HCT116 (cell line): Measurements from ENCODE around the gene CD200R1L. TPM values are rescaled to one million over a fixed set of nuclear protein-coding genes. Genes with fewer than 3 reads are reported as not detected.

Source experiments
- ATAC-seq: fragments of 200-7000 bp; cut with Tn5 transposase; 2 replicates; pipeline ENCODE4 v1.9.1; 2020; ENCODE audit warnings: mild to moderate bottlenecking, moderate library complexity
- BruUV-seq: library from RNA; stranded (reverse); fragments of 400-500 nt; replicated peaks from 2 replicates; lab custom pipeline; 2021; lab: Mats Ljungman, UMichigan
- CTCF ChIA-PET: fragments of 300-600 bp; sonication (Branson Sonifier 250); formaldehyde crosslinking; loops from one replicate; lab custom pipeline; 2021; ENCODE audit warnings: antibody characterized with exemption; lab: Charles Lee
- POLR2A ChIA-PET: fragments of 300-600, 350-600 bp; sonication (Branson Sonifier 250); formaldehyde crosslinking; loops from one replicate; lab custom pipeline; 2021; ENCODE audit warnings: antibody characterized with exemption; lab: Charles Lee
- RAD21 ChIA-PET, 2 experiments: fragments of 300-600 bp; sonication (Branson Sonifier 250); formaldehyde crosslinking; loops; one replicate each; lab custom pipeline; 2023; ENCODE audit warnings: low total read pairs in 2 of 2; ENCODE audit not compliant: uncharacterized antibody in 2 of 2, unreplicated experiment in 2 of 2, low non-redundant PET in 1 of 2; lab: Charles Lee
- DNase-seq: peaks from one replicate; pipeline ENCODE4 v3.0.0-alpha.2; 2010; ENCODE audit warnings: low read depth, low spot score
- H2AFZ ChIP-seq: fragments of 200-600 bp; shearing (Covaris generic), sonication (generic); 2 replicates; pipeline ENCODE4 v1.6.1; 2017; ENCODE audit warnings: low read depth, mixed run types, mixed read lengths, antibody characterized with exemption, low read length; ENCODE audit not compliant: poor library complexity, severe bottlenecking
- H3K27ac ChIP-seq: 2 replicates; pipeline ENCODE4 v1.5.1; 2012; ENCODE audit warnings: low read depth, low read length
- H3K27me3 ChIP-seq: fragments of 200-600 bp; sonication (generic); 2 replicates; pipeline ENCODE4 v1.6.1; 2016; ENCODE audit warnings: mixed run types, low read length, mixed read lengths; ENCODE audit not compliant: insufficient read depth
- H3K36me3 ChIP-seq, 2 experiments: fragments of 200-500 bp in 1 of 2; fragments of 200-600 bp in 1 of 2; sonication (Bioruptor generic) in 1 of 2; sonication (generic) in 1 of 2; 2 replicates each; pipeline versions ENCODE4 v1.5.1 to v1.6.1; 2014 to 2016; ENCODE audit warnings: low read length in 2 of 2, inconsistent platforms in 1 of 2, mixed read lengths in 1 of 2, mixed run types in 1 of 2; ENCODE audit not compliant: insufficient read depth in 2 of 2, control insufficient read depth in 1 of 2
- H3K4me1 ChIP-seq, 2 experiments: fragments of 200-600 bp in 1 of 2; sonication (generic) in 1 of 2; 2 replicates each; pipeline versions ENCODE4 v1.5.1 to v1.6.1; 2012 to 2017; ENCODE audit warnings: low read length in 2 of 2, inconsistent platforms in 1 of 2, mild to moderate bottlenecking in 1 of 2, mixed read lengths in 1 of 2, mixed run types in 1 of 2, moderate library complexity in 1 of 2; ENCODE audit not compliant: insufficient read depth in 2 of 2, control insufficient read depth in 1 of 2
- H3K4me2 ChIP-seq: fragments of 200-600 bp; sonication (generic); 2 replicates; pipeline ENCODE4 v1.6.1; 2017; ENCODE audit warnings: mixed run types, low read length, mixed read lengths
- H3K4me3 ChIP-seq, 2 experiments: fragments of 200-600 bp in 1 of 2; sonication (generic) in 1 of 2; replicated peaks in 1 of 2; 2 replicates each; pipeline ENCODE4 v1.5.1; 2011 to 2016; ENCODE audit warnings: low read length in 2 of 2, control low read depth in 1 of 2, low read depth in 1 of 2, mild to moderate bottlenecking in 1 of 2, mixed read lengths in 1 of 2, mixed run types in 1 of 2
- H3K79me2 ChIP-seq: fragments of 200-600 bp; sonication (generic); 2 replicates; pipeline ENCODE4 v1.6.1; 2017; ENCODE audit warnings: mild to moderate bottlenecking, mixed run types, low read length, moderate library complexity, mixed read lengths; ENCODE audit not compliant: insufficient read depth
- H3K9ac ChIP-seq: fragments of 200-600 bp; sonication (generic); 2 replicates; pipeline ENCODE4 v1.6.1; 2016; ENCODE audit warnings: low read length, mixed read lengths
- H3K9me2 ChIP-seq: fragments of 200-600 bp; sonication (generic), shearing (Covaris generic); 2 replicates; pipeline ENCODE4 v1.6.1; 2017; ENCODE audit warnings: mixed run types, mild to moderate bottlenecking, moderate library complexity; ENCODE audit not compliant: insufficient read depth
- H3K9me3 ChIP-seq, 2 experiments: fragments of 200-500 bp in 1 of 2; fragments of 200-600 bp in 1 of 2; sonication (Bioruptor generic) in 1 of 2; sonication (generic) in 1 of 2; 2 replicates each; pipeline ENCODE4 v1.6.1; 2014 to 2017; ENCODE audit warnings: low read length in 2 of 2, mixed read lengths in 2 of 2, inconsistent platforms in 1 of 2, low read depth in 1 of 2, mild to moderate bottlenecking in 1 of 2, mixed run types in 1 of 2, moderate library complexity in 1 of 2; ENCODE audit not compliant: control insufficient read depth in 1 of 2, insufficient read depth in 1 of 2
- H4K20me1 ChIP-seq: fragments of 200-600 bp; sonication (generic), shearing (Covaris generic); 2 replicates; pipeline ENCODE4 v1.6.1; 2017; ENCODE audit warnings: mixed run types, mild to moderate bottlenecking, moderate library complexity; ENCODE audit not compliant: insufficient read depth
- ATF3 ChIP-seq: IDR thresholded peaks from 2 replicates; pipeline ENCODE4 v1.6.1; 2012
- CBX3 ChIP-seq: IDR thresholded peaks from 2 replicates; pipeline ENCODE4 v1.6.1; 2012; ENCODE audit warnings: low read depth
- CEBPB ChIP-seq: IDR thresholded peaks from 2 replicates; pipeline ENCODE4 v1.6.1; 2012; ENCODE audit warnings: low read depth
- EGR1 ChIP-seq: IDR thresholded peaks from 2 replicates; pipeline ENCODE4 v1.6.1; 2012; ENCODE audit warnings: low read depth
- EZH2 ChIP-seq: fragments of 200-600 bp; sonication (generic); IDR thresholded peaks from 2 replicates; pipeline ENCODE4 v1.6.1; 2017; ENCODE audit warnings: antibody characterized with exemption, mixed run types
- FOSL1 ChIP-seq: IDR thresholded peaks from 2 replicates; pipeline ENCODE4 v1.6.1; 2012; ENCODE audit warnings: low read depth
- JUND ChIP-seq: IDR thresholded peaks from 2 replicates; pipeline ENCODE4 v1.6.1; 2012
- MAX ChIP-seq: IDR thresholded peaks from 2 replicates; pipeline ENCODE4 v1.6.1; 2012
- POLR2AphosphoS5 ChIP-seq: IDR thresholded peaks from 2 replicates; pipeline ENCODE4 v1.6.1; 2011; ENCODE audit warnings: mild to moderate bottlenecking, low read depth, low read length, moderate library complexity
- RAD21 ChIP-seq: IDR thresholded peaks from 2 replicates; pipeline ENCODE4 v1.6.1; 2012; ENCODE audit warnings: low read depth, mild to moderate bottlenecking
- REST ChIP-seq: IDR thresholded peaks from 2 replicates; pipeline ENCODE4 v1.6.1; 2012; ENCODE audit warnings: low read depth
- SIN3A ChIP-seq: IDR thresholded peaks from 2 replicates; pipeline ENCODE4 v1.6.1; 2012; ENCODE audit warnings: low read depth
- SP1 ChIP-seq: IDR thresholded peaks from 2 replicates; pipeline ENCODE4 v1.6.1; 2012; ENCODE audit warnings: low read depth
- SRF ChIP-seq: IDR thresholded peaks from 2 replicates; pipeline ENCODE4 v1.6.1; 2012; ENCODE audit warnings: low read depth
- TCF7L2 ChIP-seq: IDR thresholded peaks from 2 replicates; pipeline ENCODE4 v1.7.0; 2011; ENCODE audit warnings: borderline replicate concordance, inconsistent platforms; ENCODE audit not compliant: insufficient read depth, insufficient read length; ENCODE audit errors: extremely low read depth
- YY1 ChIP-seq: IDR thresholded peaks from 2 replicates; pipeline ENCODE4 v1.6.1; 2011; ENCODE audit warnings: low read length, low read depth, moderate library complexity, mild to moderate bottlenecking; ENCODE audit not compliant: insufficient replicate concordance; ENCODE audit errors: extremely low read depth
- ZFX ChIP-seq: fragments of 450-650 bp; IDR thresholded peaks from 2 replicates; pipeline ENCODE4 v1.6.1; 2017
- ZNF274 ChIP-seq: fragments of 200-500 bp; sonication (Bioruptor generic); IDR thresholded peaks from 2 replicates; pipeline ENCODE4 v1.6.1; 2014; ENCODE audit warnings: mild to moderate bottlenecking, low read depth, low read length, inconsistent platforms
- intact Hi-C: fragments of 100-400 bp; cut with micrococcal nuclease; formaldehyde crosslinking; loops from 2 replicates; pipeline ENCODE4 v1.10.0; 2022
- total RNA-seq: library from RNA; stranded (reverse); gene quantifications from one replicate; pipeline ENCODE4 v1.2.1, GENCODE V29; 2021; ENCODE audit not compliant: unreplicated experiment

CD200R1L gene
- total RNA-seq, 1 experiment from 2014 or later = not detected

- Histone ChIP-seq H3K4me2 (no peak overlapping the region), H3K27ac (no peak overlapping the region), H3K27me3 (no peaks in the 10 kb centered on the region), H3K9ac (no peak overlapping the region), H2AFZ (no peak overlapping the region), H3K4me3 (no peak overlapping the region), H3K36me3 (no peaks in the 10 kb centered on the region), H3K4me1 (peaks cover 0 to 5% of the 10 kb centered on the region in 2 experiments; a peak in 1 of 4 replicates), H3K9me2 (no peaks in the 10 kb centered on the region), H3K79me2 (no peaks in the 10 kb centered on the region), H4K20me1 (no peaks in the 10 kb centered on the region), H3K9me3 (no peaks in the 10 kb centered on the region)
- DNase-seq (no peak), ATAC-seq (no peak)
- no TSS peak for BruUV-seq
- TF ChIP-seq YY1 (no peak), CBX3 (no peak), POLR2AphosphoS5 (no peak), RAD21 (no peak), TCF7L2 (no peak), ZNF274 (no peak), REST (no peak), EGR1 (no peak), ZFX (no peak), SIN3A (no peak), SP1 (no peak), CEBPB (no peak), JUND (no peak), FOSL1 (no peak), ATF3 (no peak), EZH2 (no peak), MAX (no peak), SRF (no peak)
- intact Hi-C loops = no loop called here
- RAD21 ChIA-PET = no interaction called here
- POLR2A ChIA-PET = no interaction called here
- CTCF ChIA-PET = no interaction called here
Measured at GRCh38 chr3:112767777-112768176, 78.9 kb downstream of the CD200R1L start.
